ENCODE results near the gene DNMT3L.

DNMT3L gene

DNA sequence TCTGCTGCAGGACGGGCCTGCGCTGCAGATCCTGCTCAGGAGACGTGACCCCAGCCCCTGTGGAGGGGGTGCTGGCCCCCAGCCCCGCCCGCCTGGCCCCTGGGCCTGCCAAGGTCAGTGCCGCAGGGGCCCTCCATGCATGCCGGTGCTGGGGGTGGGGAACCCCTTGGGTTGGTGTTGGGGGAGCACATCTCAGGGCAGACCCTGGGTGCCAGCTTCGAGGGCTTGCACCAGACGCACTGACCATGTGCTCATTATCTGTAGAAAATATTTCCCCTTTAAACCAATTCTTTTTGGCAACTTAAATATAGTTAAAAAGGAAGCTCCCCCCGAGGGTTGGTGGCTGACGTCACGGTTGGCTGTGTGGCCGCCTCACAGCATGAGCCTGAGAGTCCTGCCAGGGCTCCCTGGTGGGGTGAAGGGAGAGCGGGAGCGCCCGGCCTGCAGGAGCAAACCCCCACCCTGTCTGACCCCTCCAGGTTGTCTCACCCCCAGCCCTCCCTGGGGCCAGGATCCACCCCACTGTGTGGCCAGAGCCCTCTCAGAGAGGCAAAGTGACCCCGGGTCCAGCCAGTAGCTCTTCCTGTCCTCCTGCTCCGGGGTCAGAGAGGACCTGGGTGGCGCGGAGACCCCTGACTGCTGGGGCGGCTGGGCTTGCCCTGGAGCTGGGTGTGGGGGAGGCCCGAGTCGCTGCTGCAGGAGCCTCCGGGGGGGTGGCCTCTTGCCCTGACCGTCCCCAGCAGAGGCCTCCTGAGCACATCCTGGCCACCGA, 32.9 kb upstream of the DNMT3L start:
- DNase-seq: no peak

DNA sequence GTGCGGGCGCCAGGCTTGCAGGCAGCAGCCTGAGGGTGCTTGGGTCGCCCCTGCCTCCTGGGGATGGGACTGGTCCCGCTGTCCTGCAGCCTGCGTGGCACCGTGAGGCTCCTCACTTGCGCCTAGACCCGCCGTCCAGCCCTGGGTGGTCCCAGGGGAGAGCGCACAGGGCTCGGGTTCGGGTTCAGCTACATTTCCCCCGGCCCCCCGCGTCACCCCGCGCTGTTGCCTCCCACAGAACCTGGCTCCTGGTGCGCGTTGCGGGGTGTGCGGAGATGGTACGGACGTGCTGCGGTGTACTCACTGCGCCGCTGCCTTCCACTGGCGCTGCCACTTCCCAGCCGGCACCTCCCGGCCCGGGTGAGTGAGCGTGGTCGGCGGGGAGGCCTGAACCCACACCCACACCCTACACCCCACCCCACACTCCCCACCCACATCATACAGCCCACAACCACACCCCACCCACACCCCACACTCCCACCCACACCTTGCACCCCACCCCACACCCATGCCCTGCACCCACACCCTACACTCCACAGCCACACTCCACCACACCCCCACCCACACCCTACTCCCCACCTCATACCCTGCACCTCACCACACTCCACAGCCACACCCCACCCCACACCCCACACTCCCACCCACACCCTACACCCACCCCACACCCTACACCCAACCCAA, 32.0 kb upstream of the DNMT3L start:
- DNase-seq: no peak

DNA sequence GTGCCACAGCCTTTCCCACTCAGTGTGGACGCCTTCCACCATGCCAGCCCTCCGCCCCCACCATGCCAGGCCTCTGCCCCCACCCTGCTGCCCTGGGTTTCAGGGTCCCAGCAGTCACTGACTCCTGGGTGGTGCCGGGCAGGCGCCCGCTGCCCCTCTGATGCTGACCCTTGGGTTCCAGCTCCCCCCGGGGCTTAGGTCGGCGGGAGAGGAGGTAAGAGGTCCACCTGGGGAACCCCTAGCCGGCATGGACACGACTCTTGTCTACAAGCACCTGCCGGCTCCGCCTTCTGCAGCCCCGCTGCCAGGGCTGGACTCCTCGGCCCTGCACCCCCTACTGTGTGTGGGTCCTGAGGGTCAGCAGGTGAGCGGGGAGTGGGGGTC, 31.1 kb upstream of the DNMT3L start:
- no peak for DNase-seq

DNA sequence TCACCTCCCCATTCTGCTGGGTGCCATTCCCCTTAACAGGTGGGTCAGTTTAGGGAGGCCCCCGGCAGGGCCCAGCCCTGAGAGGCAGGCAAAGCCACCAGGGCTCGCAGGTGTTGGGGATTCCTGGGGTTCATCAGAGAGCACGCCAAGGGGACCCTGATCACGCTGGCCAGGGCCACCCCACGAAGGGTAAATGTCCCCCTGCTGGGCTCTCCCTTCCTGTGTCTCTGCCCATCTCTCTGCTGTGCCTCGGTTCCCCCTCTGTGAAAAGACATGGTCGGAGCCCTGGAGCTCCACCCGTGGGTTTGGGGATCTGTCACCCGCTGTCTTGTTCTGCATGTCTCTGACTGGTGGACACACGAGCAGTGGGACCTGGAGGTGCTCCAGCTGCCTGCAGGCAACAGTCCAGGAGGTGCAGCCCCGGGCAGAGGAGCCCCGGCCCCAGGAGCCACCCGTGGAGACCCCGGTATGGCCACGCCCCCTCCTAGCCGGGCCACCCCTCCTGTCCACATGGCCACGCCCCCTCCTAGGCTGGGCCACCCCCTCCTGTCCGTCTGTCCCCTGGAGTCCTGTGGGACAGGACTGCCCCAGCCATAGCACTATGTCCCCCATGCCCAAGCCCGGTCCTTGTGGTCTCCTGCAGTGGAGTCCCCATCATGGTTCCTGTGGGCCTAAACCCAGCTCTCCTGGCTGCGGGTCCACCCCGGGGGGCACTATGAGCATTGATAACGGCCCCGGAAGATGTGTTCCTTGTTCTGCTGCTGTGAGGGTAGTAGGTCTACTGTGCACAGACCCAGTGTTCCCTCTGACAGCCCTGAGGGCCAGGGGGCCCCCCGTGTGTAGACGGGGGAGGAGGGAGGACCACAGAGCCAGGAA, 30.5 kb upstream of the DNMT3L start:
- no peak for DNase-seq

DNA sequence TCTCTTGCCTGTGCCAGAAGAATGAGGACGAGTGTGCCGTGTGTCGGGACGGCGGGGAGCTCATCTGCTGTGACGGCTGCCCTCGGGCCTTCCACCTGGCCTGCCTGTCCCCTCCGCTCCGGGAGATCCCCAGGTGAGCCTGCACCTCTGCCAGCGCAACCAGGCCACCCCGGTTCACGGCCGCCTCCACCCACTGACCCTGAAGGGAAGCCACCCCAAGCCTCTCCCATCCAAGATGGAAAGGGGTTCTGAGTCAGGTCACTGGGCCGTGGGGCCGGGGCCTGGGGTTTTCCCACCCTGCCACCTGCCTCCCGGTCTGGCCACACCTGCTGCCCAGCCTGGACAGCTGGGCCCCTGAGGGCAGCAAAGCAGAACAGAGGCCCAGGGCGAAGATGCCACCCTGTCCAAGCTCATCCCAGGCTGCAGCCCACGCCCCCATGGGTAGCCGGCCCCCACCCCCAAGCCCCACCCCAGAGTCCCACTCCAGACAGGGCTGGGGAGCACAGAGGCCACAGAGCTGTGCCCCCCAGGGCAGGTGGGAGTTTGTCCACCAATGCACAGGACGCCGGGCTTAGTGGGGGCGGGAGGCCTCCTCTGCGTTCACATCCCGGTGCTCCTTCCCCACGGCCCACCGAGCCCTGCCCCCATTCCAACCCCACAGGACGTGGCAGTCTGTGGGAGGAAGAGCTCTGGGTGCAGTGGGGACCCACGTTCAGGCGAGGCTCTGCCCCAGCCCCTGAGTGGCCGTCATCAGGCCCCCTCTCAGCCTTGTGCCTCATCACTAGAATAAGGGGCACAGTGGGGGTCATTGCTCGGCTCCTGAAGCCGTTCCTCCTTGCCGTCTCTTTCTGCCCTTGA, 29.6 kb upstream of the DNMT3L start:
- no peak for DNase-seq

DNA sequence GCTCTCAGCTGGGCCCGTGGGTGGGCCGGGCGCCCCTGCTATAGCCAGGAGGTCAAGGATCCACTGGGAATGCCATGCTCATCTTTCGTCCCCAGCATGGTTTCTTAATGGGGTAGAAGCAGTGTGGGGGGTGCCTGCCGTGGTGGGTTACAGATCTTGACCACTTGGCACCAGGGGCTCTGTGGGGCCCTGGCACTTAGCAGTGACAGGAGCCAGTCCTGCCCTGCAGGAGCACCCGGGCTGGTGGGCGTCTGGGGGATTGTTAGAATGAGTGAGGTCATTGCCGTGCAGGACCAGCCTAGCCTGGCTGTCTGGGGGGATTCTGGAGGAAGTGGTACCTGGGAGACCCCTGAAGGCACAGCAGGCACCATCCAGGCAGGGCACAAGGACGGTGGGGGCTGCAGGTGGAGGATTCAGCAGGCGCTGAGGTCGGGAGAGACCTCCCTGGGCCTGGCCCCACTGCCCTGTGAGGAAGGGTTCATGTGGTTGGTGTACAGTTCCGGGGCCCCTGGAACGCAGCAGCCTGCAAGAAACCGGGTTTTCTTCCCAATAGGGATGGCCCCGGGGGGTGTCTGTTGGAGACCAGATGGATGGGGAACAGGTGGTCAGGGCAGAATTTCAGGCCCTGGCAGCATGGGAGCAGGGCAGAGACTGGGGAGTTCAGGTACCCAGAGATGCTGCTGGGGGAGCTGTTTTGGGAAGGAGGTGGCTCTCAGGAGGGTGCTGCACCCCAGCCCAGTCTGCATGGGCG, 28.8 kb upstream of the DNMT3L start:
- peak in 1 of 2 experiments; percentile 31 for DNase-seq

DNA sequence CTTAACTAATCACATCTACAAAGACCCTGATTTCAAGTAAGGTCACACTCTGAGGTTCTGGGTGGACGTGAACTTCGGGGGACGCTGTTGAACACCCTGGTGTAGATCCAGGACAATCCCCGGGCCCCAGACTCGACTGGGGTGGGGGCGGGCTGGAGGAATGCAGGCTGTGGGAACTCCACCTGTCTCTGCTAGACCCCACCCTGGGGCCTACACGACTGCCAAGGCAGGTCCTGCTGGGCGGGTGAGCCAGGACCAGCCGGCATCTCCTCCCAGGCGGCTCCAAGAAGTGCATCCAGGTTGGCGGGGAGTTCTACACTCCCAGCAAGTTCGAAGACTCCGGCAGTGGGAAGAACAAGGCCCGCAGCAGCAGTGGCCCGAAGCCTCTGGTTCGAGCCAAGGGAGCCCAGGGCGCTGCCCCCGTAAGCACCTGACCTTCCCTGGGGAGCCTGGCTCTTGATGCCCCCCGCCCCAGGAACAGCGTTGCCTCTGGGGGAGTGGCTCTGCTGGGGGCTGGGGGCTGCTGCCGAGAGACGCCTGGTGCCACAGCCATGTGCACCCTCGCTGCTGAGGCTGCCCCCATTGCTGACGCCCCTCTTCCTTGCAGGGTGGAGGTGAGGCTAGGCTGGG, 27.8 kb upstream of the DNMT3L start:
- no peak for DNase-seq

DNA sequence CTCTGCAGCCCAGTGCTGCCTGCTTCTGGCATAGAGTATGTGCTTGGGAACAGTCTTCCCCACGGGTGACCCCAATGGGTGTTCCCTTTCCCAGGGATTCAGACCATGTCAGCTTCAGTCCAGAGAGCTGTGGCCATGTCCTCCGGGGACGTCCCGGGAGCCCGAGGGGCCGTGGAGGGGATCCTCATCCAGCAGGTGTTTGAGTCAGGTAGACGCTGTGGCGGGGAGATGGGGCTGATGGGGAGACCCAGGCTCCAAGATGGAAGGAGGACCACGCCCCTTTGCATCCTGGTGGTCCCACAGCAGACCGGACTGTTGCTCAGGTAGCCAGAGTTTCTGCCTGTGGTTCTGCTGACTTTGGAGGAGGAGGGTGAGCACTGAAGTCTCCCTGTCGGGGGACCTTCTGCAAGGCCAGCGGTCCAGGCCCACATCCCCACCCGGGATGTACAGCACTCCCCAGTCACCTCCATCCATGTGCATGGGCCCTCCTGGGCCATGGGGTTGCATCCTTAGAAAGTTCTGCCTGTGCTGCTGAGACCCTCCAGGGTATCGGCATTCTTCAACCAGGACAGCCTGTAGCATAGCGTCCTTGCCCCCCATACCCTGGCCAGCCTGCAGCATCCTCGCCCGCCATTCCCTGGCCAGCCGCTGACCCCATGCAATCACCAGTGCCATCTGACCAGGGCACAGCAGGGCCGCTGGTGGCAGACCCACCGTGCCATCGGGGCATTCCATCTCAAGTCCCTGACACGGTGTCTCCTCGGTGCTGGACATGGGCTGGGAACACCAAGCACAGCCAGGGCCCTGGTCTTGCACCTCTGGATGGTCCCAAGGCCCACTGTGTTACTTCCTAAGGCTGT, 26.8 kb upstream of the DNMT3L start:
- DNase-seq: no peak

DNA sequence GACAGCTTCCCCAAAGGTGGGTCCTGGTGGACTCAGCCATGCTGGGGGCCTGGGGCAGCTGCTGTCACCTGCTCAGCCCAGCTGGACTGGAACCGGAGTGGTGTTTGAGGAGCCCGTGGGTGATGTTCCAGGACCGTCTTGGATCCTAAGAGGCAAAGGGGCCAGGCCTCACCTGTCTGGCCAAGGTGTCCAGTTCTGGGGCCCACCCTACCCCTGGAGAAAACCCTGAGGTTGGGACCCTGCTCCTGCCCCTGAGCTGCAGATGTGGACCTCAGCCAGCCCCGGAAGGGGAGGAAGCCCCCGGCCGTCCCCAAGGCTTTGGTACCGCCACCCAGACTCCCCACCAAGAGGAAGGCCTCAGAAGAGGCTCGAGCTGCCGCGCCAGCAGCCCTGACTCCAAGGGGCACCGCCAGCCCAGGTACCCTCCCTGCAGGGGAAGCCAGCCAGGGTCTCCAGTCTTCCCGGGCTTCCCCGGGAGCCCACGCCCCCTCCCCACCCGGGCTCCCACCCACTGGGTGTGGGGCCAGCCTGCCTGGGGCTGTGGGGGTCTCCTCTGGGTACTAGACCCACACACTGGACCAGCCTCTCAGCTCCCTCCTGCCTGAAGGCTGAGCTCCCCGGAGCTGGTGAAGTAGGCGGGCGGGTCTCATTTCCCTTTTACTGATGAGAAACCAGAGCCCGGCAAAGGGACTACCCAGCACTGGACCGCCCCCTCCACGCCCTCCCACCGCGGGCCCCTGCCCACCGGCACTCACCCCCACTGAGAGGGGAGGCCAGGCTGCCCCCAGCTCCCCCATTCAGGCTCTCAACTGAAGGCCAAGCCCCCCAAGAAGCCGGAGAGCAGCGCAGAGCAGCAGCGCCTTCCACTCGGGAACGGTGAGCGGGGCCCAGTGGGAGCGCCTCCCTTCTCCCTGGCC, 25.3 kb upstream of the DNMT3L start:
- DNase-seq: no peak

DNA sequence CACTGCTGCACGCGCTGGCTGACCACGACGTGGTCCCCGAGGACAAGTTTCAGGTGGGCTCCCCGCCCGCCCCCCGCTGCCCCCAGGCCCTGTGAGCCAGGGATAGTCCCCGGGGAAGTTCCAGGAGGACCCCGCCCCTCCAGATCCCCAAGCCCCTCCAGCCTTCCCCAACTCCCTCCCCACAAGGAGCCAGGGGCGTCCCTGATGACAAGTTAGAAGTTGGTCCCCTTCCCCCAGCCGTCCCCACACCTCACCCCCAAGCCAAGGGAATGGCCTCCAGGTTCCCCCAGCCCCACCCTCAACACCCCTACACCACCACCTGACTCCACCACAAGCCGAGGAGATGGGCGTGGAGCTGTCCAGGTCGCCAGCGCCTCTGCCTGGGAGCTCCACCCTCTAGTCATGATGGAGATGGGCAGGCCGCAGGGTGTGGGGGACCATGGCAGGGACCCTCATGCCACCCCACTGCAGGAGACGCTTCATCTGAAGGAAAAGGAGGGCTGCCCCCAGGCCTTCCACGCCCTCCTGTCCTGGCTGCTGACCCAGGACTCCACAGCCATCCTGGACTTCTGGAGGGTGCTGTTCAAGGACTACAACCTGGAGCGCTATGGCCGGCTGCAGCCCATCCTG, 24.5 kb upstream of the DNMT3L start:
- DNase-seq: no peak

DNA sequence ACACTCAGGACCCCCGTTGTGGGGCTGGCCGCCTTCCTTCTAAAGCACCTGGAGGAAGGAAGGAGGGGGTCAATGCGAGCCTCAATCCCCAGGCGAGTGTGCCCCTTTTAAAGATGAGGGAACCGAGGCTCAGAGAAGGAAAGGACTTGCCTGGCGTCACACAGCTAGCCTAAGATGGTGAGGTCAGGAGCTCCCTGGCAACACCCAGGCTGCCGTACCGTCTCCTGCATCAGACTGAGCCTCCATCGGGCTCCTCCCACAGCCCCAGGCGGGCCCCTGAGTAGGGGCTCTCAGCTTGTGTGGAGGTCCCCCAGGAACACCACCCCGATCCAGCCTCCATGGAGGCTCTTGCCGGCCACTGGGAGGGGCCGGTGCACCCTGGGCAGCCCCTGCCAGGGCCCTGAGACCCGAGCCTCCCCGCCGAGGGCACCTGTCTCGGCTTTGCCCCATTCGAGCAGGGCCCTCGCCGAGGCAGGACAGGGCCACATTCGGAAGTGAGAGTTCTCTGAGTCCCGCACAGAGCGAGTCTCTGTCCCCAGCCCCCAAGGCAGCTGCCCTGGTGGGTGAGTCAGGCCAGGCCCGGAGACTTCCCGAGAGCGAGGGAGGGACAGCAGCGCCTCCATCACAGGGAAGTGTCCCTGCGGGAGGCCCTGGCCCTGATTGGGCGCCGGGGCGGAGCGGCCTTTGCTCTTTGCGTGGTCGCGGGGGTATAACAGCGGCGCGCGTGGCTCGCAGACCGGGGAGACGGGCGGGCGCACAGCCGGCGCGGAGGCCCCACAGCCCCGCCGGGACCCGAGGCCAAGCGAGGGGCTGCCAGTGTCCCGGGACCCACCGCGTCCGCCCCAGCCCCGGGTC, 23.7 kb upstream of the DNMT3L start, which contains the start of gene AIRE:
Gene AIRE, plus strand, starts transcription at position 739 of the 855 bp plus-strand sequence. CDS start 131 bp downstream, outside the sequence.
- no peak for DNase-seq

DNA sequence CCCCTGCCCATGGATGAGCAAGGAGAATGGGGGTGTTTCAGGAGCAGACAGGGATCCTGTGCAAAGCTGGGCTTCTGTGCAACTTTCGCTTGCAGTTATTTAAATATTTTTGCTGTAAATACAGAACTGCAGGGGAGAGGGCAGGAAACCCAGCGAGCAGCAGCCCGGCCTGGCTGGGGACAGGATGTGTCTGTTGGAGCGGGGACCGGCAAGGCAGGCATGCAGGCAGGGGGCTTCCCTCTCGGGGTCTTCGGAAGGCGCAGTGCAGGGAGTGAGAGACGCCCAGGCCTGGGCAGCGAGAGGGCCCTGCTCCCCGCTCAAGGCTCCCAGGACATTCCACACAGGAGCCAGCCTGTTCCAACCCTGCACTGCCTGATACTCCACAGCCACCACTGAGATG, 22.3 kb upstream of the DNMT3L start:
- no peak for DNase-seq

DNA sequence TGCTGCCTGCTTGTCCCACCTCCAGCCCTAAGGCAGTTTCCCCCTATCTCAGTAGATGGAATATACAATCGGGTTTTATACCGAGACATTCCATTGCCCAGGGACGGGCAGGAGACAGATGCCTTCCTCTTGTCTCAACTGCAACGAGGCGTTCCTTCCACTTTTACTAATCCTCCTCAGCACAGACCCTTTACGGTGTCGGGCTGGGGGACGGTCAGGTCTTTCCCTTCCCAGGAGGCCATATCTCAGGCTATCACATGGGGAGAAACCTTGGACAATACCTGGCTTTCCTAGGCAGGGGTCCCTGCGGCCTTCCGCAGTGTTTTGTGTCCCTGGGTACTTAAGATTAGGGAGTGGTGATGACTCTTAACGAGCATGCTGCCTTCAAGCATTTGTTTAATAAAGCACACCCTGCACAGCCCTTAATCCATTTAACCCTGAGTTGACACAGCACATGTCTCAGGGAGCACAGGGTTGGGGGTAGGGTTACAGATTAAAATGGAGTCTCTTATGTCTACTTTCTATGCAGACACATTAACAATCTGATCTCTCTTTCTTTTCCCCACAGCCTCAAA, 21.6 kb upstream of the DNMT3L start:
- DNase-seq: peak; percentile 9 to 63

DNA sequence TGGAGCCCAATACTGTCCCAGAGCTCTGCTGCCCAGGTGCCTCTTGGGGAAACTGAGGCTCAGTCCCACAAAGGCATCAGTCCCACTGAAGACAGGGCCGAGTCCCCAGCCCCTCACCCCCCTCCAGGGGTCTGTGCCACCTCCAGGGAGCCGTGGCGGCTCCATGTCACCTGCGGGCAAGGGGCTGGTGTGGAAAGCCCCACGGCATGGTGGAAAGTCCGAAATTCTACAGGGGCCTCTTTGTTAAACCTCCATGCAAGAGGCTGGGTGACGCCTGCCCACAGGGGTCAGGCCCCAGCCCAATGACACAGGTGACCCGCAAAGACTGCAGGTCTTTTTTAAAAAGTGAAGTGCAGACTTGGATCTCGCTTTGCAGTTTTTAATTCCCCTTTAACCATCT, 20.7 kb upstream of the DNMT3L start:
- DNase-seq: no peak

DNA sequence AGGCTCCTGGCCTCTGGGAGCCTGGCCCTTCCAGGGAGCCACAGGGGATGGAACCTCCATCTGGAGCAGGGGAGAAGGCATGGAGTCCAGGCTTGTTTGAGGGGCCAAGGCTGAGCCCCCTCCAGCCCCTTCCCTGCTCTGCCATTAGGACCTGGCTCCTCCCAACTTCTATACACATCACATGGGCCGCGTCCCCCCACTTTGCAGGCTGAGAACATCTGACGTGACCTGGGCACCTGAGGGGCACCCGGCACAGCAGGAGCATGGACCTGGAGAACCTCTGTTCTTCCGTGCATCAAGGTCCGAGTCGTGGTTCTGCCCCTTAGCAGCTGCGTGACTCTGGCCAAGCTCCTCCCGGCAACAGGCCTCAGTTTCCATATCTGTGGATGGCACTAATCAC, 20.1 kb upstream of the DNMT3L start:
- DNase-seq: no peak

DNA sequence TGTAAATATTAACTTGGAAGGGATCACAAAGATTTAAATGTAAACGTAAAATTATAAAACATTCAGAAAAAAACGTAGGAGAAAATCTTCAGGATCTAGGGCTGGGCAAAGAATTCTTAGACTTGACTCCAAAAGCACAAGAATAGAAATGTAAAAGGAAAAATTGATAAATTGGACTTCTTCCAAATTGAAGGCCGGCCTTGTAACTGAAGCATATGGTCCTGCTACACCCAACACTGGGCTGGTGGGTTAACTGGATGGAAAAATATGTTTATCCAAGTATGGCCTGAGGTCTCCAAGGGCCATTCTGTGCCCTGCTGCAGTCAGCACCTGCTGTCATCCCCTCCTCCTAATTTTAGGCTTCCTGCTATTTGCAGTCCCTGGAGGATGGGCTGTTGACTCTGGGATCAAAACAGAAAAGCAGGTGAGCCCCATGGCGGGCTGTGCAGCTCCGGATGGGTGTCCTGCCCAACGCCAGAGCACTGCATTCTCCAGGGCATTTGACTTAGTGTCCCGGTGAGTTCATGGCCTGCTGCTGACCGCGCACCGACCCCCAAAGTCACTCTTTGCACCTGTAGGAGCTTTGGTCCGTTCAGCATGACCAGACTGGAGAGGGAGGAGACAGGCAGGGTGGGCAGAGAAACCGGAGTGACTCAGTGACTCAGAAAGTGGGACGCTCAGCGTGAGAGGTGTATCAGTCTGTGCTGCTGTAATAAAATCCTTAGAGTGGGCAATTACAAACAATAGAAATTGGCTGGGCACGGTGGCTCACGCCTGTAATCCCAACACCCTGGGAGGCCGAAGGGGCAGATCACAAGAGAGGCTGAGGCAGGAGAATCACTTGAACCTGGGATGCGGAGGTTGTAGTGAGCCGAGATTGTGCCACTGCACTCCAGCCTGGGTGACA, 17.9 kb upstream of the DNMT3L start:
- peak; percentile 24 to 74 for DNase-seq
